CD14-positive monocyte (primary cell): ENCODE measurements around the gene CRADD. TPM values are rescaled to one million over a fixed set of nuclear protein-coding genes. Genes with fewer than 3 reads are reported as not detected.

Source experiments
- DNase-seq, 3 donors: peaks; one replicate each; pipeline ENCODE4 v3.0.0-alpha.2; 2011 to 2022
- H2AFZ ChIP-seq: 2 replicates; pipeline ENCODE4 v1.6.0; 2012; ENCODE audit warnings: mild to moderate bottlenecking, low read depth, low read length, inconsistent platforms; ENCODE audit not compliant: insufficient read depth, poor library complexity, severe bottlenecking
- H3K27ac ChIP-seq, 2 donors: 1 replicate in 1 of 2; 2 replicates in 1 of 2; pipeline ENCODE4 v1.5.1; 2012 to 2013; ENCODE audit warnings: low read length in 2 of 2, control low read depth in 1 of 2, inconsistent platforms in 1 of 2, low read depth in 1 of 2, mild to moderate bottlenecking in 1 of 2
- H3K27me3 ChIP-seq, 2 donors: one replicate each; pipeline versions ENCODE4 v1.6.0 to v1.6.1; 2011 to 2013; ENCODE audit warnings: low read length in 2 of 2; ENCODE audit not compliant: control insufficient read depth in 2 of 2, insufficient read depth in 2 of 2
- H3K36me3 ChIP-seq, 2 donors: replicated peaks in 1 of 2; 1 replicate in 1 of 2; 2 replicates in 1 of 2; pipeline versions ENCODE4 v1.5.1 to v1.6.1; 2012 to 2013; ENCODE audit warnings: low read length in 2 of 2, control low read depth in 1 of 2, inconsistent platforms in 1 of 2, mild to moderate bottlenecking in 1 of 2; ENCODE audit not compliant: insufficient read depth in 2 of 2, control insufficient read depth in 1 of 2
- H3K4me1 ChIP-seq, 2 donors: 1 replicate in 1 of 2; 2 replicates in 1 of 2; pipeline versions ENCODE4 v1.5.1 to v1.6.1; 2012 to 2013; ENCODE audit warnings: low read length in 2 of 2, control low read depth in 1 of 2, inconsistent platforms in 1 of 2, mild to moderate bottlenecking in 1 of 2, moderate library complexity in 1 of 2; ENCODE audit not compliant: insufficient read depth in 2 of 2, control insufficient read depth in 1 of 2
- H3K4me2 ChIP-seq: replicated peaks from 2 replicates; pipeline ENCODE3; 2012; ENCODE audit warnings: low read length, moderate library complexity, mild to moderate bottlenecking; ENCODE audit not compliant: poor library complexity, severe bottlenecking; ENCODE audit errors: extremely low read depth
- H3K4me3 ChIP-seq, 3 experiments: fragments of 200-600 bp in 1 of 3; sonication (generic) in 1 of 3; replicated peaks in 1 of 3; 1 replicate in 2 of 3; 2 replicates in 1 of 3; pipeline ENCODE4 v1.5.1; 2011 to 2013; ENCODE audit warnings: low read length in 3 of 3, mild to moderate bottlenecking in 3 of 3, control low read depth in 2 of 3, low read depth in 2 of 3, inconsistent platforms in 1 of 3, moderate library complexity in 1 of 3
- H3K79me2 ChIP-seq: 2 replicates; pipeline ENCODE4 v1.6.0; 2012; ENCODE audit warnings: mild to moderate bottlenecking, control low read depth, inconsistent platforms, low read length, moderate library complexity; ENCODE audit not compliant: insufficient read depth
- H3K9ac ChIP-seq: 2 replicates; pipeline ENCODE4 v1.6.0; 2017; ENCODE audit warnings: low read length, mild to moderate bottlenecking; ENCODE audit not compliant: insufficient read depth, poor library complexity, severe bottlenecking
- H3K9me3 ChIP-seq, 2 donors: replicated peaks in 1 of 2; 1 replicate in 1 of 2; 2 replicates in 1 of 2; pipeline versions ENCODE4 v1.5.1 to v1.6.1; 2012 to 2013; ENCODE audit warnings: low read length in 2 of 2, control low read depth in 1 of 2; ENCODE audit not compliant: control insufficient read depth in 1 of 2, insufficient read depth in 1 of 2
- H4K20me1 ChIP-seq: 2 replicates; pipeline ENCODE4 v1.6.0; 2012; ENCODE audit warnings: mild to moderate bottlenecking, low read length, control low read depth, moderate library complexity; ENCODE audit not compliant: insufficient read depth
- H3K27ac Mint-ChIP-seq, 7 donors: one replicate each; pipeline ENCODE4 v1.8.0; 2020; ENCODE audit warnings: mild to moderate bottlenecking in 7 of 7, mixed read lengths in 7 of 7, moderate library complexity in 6 of 7, inconsistent platforms in 2 of 7
- H3K27me3 Mint-ChIP-seq, 3 donors: one replicate each; pipeline ENCODE4 v1.8.0; 2021 to 2022; ENCODE audit warnings: low read depth in 3 of 3, mild to moderate bottlenecking in 3 of 3, mixed read lengths in 3 of 3, moderate library complexity in 3 of 3, inconsistent platforms in 1 of 3
- H3K36me3 Mint-ChIP-seq, 2 donors: one replicate each; pipeline ENCODE4 v1.8.0; 2020; ENCODE audit warnings: mixed read lengths in 2 of 2, inconsistent platforms in 1 of 2, mild to moderate bottlenecking in 1 of 2
- H3K4me1 Mint-ChIP-seq: one replicate; pipeline ENCODE4 v1.8.0; 2020; ENCODE audit warnings: mild to moderate bottlenecking, mixed read lengths
- H3K4me3 Mint-ChIP-seq, 2 donors: one replicate each; pipeline ENCODE4 v1.8.0; 2020; ENCODE audit warnings: mild to moderate bottlenecking in 2 of 2, mixed read lengths in 2 of 2, moderate library complexity in 1 of 2
- H3K9me3 Mint-ChIP-seq, 7 donors: one replicate each; pipeline ENCODE4 v1.8.0; 2020 to 2022; ENCODE audit warnings: mixed read lengths in 7 of 7, mild to moderate bottlenecking in 6 of 7, moderate library complexity in 6 of 7, inconsistent platforms in 2 of 7
- CTCF ChIP-seq: fragments of 200-600 bp; IDR thresholded peaks from one replicate; pipeline ENCODE4 v1.8.0; 2022; ENCODE audit warnings: antibody characterized with exemption, mild to moderate bottlenecking
- WGBS: methylation state at CpG from one replicate; pipeline ENCODE4 v1.1.5; 2013; ENCODE audit warnings: missing lambda C conversion rate; ENCODE audit not compliant: insufficient coverage; 5-methylcytosine and 5-hydroxymethylcytosine counted together
- intact Hi-C, 2 donors: fragments of 100-400 bp; cut with micrococcal nuclease; formaldehyde crosslinking; loops; one replicate each; pipeline versions ENCODE4 v1.15.0 to v1.15.1; 2023
- polyA plus RNA-seq, 3 donors: library from polyadenylated mRNA; depleted of rRNA in 1 of 3; unstranded in 2 of 3; stranded (reverse) in 1 of 3; fragments of 300-500 nt in 2 of 3; fragments of >200 nt in 1 of 3; fragmentation: Illumina TruSeq in 2 of 3; gene quantifications; 1 replicate in 2 of 3; 2 replicates in 1 of 3; pipeline ENCODE4 v1.2.3, GENCODE V29; 2012 to 2021

CRADD gene
- polyA plus RNA-seq, 3 donors, result 5.6 to 12.2 (median 11.2) TPM

- Histone ChIP-seq H3K27ac (no peak overlapping the region), H3K27me3 (no peaks in the 10 kb centered on the region), H2AFZ (no peak overlapping the region), H3K4me1 (no peaks in the 10 kb centered on the region), H3K4me2 (no peak overlapping the region), H3K4me3 (no peak overlapping the region), H3K9ac (no peak overlapping the region), H3K79me2 (no peaks in the 10 kb centered on the region), H3K36me3 (no peaks in the 10 kb centered on the region), H4K20me1 (no peaks in the 10 kb centered on the region), H3K9me3 (peaks cover 2 to 5% of the 10 kb centered on the region in 2 donors)
- Mint-ChIP-seq H3K36me3 (no peaks in the 10 kb centered on the region), H3K4me3 (no peak overlapping the region), H3K9me3 (peaks cover under 1 to 8% (median 5%) of the 10 kb centered on the region in 7 donors), H3K27me3 (peaks cover 0 to 6% (median 2%) of the 10 kb centered on the region in 3 donors), H3K27ac (no peak overlapping the region), H3K4me1 (no peaks in the 10 kb centered on the region)
- no peak for TF ChIP-seq CTCF
- 98% methylated on average over 4 of the region's 4 CpGs for WGBS
- DNase-seq, result no peak
- intact Hi-C loops, result no loop called here
These were observed 27.4 kb downstream of the CRADD start for GRCh38 chr12:93704625-93705024.

- Histone ChIP-seq H2AFZ (no peak overlapping the region), H3K4me1 (no peaks in the 10 kb centered on the region), H3K27ac (no peak overlapping the region), H3K4me3 (no peak overlapping the region), H3K9ac (no peak overlapping the region), H3K27me3 (no peaks in the 10 kb centered on the region), H3K9me3 (peaks cover 6 to 9% of the 10 kb centered on the region in 2 donors), H3K36me3 (no peaks in the 10 kb centered on the region), H3K4me2 (no peak overlapping the region), H4K20me1 (no peaks in the 10 kb centered on the region), H3K79me2 (no peaks in the 10 kb centered on the region)
- no peak overlapping the region for H3K4me3 Mint-ChIP-seq
- H3K9me3 Mint-ChIP-seq, result peaks cover 4 to 14% (median 11%) of the 10 kb centered on the region in 7 donors
- no CpG with 5 or more reads among the region's 1 CpG for WGBS
- no peak for DNase-seq
- no peak overlapping the region for H3K27ac Mint-ChIP-seq
- H3K4me1 Mint-ChIP-seq, result no peaks in the 10 kb centered on the region
- H3K27me3 Mint-ChIP-seq, result peaks cover 0 to 5% (median 2%) of the 10 kb centered on the region in 3 donors
- TF ChIP-seq CTCF, result no peak
- intact Hi-C loops, result no loop called here
- H3K36me3 Mint-ChIP-seq, result no peaks in the 10 kb centered on the region
These were observed 28.1 kb downstream of the CRADD start for GRCh38 chr12:93705237-93705636.
